GM18502 (cell line): ENCODE results near the gene HDAC4.

Experiments used
- ATAC-seq: cut with Tn5 transposase; IDR thresholded peaks from one replicate; pipeline ENCODE4 v1.9.1; 2021; ENCODE audit warnings: mild to moderate bottlenecking; ENCODE audit not compliant: unreplicated experiment, poor library complexity

Gene HDAC4

GRCh38 chr2:239093952-239094351 lies 306.9 kb downstream of the HDAC4 start:
- ATAC-seq = no peak

GRCh38 chr2:239093542-239093941 lies 307.3 kb downstream of the HDAC4 start:
- no peak for ATAC-seq

DNA sequence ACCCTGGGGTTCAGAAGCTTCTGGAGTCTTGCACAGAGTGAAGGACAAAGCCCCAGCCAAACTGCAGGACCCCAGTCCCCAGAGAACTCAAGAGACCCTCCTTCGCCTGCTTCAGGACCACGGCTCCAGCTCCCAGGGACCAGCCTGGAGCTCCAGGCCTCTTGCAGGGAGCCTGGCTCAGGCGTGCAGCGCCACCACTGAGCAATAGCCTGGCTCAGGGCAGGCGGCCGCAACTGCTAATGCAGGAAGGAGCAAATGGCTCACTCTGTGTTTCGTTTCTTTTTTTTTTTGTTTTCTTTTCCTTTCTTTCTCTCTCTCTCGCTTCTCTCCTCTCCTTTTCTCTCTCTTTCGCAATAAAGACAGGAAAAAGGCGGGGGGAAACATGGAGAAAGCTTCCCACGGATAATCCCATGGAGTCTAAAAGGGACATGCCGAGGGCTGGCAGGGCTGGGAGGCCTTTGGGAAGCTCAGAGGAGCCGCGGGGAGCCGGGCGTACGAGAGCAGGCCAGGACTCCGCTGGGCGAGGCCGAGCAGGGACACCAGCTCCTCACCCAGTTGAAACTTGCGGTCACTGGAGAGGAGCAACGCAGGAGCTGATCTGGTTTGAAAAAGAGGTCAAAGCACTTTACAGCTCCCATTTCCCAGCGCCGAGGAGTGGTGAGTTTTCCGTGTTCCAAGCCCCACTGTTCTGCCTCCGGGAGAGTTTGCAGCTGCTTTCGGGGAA lies 308.1 kb downstream of the HDAC4 start:
- ATAC-seq = no peak

GRCh38 chr2:239089884-239090283 lies 310.9 kb downstream of the HDAC4 start:
- no peak for ATAC-seq

DNA sequence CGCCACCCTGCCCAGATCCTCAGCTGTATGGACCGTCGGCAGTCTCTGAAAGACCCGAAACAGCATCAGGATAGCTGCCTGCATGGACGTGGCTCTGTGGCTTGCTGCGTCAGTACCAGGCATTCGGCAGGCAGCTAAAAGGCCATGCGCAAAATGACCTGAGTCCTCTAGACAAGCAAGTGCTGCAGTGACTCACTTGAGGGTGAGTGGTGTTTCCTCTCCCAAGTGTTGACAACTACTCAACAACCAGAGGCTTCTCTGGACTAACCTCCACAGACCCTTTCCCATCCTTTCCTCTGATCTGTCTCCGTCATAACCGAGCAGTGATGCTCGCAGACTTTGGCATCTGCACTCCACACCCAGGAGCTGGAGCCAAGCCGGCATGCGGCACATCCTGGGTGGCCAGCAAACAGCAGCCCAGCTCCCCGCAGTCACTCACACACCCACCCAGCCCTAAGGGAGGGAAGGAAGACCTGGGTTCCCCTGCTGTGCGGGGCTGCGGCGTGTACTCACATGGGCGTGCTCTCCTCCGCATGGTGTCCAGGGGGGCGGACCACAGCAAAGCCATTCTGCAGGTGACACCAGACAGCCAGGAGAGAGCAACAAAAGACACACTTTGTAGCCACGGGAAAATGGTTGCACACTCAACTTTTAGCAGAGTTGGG lies 313.6 kb downstream of the HDAC4 start:
- no peak for ATAC-seq

- ATAC-seq = no peak
These were observed 314.3 kb downstream of the HDAC4 start for GRCh38 chr2:239086325-239087020.

DNA sequence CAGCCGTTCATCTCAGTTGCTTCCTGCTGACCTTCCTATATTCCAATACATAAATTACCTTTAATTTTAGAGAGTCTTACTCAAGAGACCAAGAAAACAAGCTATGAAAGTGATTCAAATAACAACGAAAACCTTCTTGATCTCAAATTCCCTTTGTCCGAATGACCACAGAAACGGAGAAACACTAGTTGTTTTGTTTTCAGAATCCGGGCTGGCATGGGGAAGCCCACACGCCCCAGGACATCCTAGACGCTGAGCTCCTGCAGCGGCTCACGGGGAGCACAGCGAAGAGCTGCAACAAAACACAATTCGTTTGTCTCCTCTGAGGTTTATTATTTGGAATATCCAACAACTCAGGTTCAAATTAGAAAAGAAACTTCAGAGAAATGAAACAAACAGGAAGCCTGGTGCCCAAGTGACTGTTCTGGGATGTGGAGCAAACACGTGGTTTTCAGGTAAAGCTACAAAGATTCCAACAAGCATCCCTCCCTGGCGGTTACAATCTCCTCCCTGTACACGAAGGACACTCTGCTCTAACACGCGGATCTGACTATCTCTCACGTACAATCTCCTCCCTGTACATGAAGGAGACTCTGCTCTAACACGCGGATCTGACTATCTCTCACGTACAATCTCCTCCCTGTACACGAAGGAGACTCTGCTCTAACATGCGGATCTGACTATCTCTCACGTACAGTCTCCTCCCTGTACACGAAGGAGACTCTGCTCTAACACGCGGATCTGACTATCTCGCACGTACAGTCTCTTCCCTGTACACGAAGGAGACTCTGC lies 315.4 kb downstream of the HDAC4 start:
- no peak for ATAC-seq

GRCh38 chr2:239084007-239084406 lies 316.8 kb downstream of the HDAC4 start:
- no peak for ATAC-seq

DNA sequence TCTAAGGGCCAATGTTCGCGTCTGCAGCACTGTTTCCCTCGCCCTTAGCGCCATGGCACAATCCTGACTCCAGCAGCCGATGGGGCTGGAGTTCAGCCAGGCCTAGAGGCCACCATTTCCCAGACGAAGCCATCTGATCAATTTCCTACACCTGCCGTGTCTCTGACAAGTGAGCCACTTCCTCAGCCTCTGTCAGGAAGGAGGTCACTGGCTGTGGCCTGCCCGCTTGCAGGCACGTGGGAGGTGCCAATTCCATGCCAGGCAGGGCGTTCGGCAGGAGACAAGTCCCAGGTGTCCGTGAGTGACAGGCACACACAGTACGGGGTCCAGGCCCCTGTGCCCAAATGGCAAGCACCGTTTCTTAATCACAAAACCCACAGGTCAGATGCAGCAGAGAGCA lies 318.4 kb downstream of the HDAC4 start:
- no peak for ATAC-seq

DNA sequence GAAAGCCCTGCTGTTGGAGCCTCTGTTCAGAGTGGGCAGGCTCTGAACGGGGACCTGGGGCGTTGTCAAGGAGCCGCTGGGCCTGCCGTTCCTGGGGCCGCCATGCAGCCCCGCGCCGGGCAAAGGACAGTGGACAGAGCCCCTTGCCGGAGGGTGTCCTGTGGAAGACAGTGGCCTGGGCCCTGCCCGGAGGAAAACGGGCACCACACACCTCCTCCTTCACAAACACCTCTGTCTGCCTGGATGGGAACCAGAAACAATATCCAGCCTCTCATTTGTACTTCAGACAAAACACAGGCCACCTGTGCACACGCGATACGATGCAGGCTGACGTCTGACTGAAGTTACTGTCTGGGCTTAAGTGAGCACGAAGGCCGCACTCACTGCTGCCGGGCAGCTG lies 319.2 kb downstream of the HDAC4 start:
- no peak for ATAC-seq

- ATAC-seq = no peak
These were observed 319.8 kb downstream of the HDAC4 start for GRCh38 chr2:239081046-239081445.

GRCh38 chr2:239079671-239080294 lies 321.0 kb downstream of the HDAC4 start:
- no peak for ATAC-seq

GRCh38 chr2:239078128-239078924 lies 322.5 kb downstream of the HDAC4 start:
- ATAC-seq = no peak

DNA sequence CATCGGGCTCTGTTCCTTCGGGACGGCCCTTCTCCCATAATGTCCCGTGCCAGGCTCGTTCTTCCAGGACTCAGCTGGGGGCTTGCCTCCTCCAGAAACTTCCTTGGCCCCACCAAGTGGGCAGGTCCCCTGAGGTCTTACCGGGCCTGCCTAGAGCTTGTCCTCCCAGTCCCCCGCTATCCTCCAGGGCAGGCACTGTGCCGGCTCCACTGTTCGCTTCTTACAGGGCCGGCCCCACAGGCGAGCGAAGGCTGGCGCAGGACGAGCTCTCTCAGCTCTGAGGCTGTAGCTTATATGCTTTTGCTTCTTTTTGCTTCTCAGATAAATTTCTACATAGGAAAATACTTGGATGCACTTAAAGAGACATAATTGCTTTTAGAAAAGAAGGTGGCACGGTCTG lies 323.6 kb downstream of the HDAC4 start:
- ATAC-seq = no peak

GRCh38 chr2:239075918-239076758 lies 324.7 kb downstream of the HDAC4 start:
- ATAC-seq = no peak

- ATAC-seq = no peak
These were observed 326.9 kb downstream of the HDAC4 start for GRCh38 chr2:239073745-239074530.

GRCh38 chr2:239073270-239073669 lies 327.6 kb downstream of the HDAC4 start:
- no peak for ATAC-seq

- ATAC-seq = no peak
These were observed 328.0 kb downstream of the HDAC4 start for GRCh38 chr2:239072786-239073185.
